GM18907 (cell line): ENCODE results near the gene CAMSAP3.

ENCODE experiments used
- ATAC-seq: cut with Tn5 transposase; IDR thresholded peaks from one replicate; pipeline ENCODE4 v1.9.1; 2021; ENCODE audit warnings: mild to moderate bottlenecking, moderate library complexity; ENCODE audit not compliant: unreplicated experiment

The CAMSAP3 gene

GRCh38 chr19:7646426-7646700 lies 50.7 kb downstream of the CAMSAP3 start:
- no peak for ATAC-seq

DNA sequence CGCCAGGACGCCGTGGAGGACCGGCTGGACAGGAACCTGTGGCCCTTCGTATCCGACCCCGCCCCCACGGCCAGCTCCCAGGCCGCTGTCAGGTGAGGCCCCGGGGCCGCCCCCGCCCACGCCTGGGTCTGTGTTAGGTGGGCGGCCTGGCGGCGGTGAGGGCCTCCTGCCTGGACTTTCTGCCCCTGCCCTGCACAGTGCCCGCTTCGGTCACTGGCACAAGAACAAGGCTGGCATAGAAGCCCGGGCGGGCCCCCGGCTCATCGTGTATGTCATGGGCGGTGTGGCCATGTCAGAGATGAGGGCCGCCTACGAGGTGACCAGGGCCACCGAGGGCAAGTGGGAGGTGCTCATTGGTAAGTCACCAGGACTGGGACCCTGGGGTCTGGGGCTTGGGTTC lies 51.5 kb downstream of the CAMSAP3 start:
- no peak for ATAC-seq

GRCh38 chr19:7648265-7649014 lies 52.8 kb downstream of the CAMSAP3 start:
- ATAC-seq, result no peak

DNA sequence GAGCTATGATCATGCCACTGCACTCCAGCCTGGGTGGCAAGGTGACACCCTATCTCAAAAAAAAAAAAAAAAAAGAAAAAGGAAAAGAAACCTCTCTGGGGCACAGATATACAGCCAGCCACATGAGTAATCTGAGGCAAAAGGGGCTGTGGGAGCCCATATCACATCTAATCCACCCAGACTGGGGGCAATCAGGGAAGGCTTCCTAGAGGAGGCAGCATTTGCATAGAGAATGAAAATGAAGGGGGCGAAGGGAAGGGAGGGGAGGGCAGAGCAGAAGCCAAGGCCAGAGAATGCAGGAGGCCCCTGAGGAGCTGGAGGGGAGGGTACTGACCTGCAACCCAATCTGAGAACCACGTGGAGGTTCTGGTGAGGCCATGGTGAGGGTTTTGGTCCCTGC lies 54.5 kb downstream of the CAMSAP3 start:
- no peak for ATAC-seq

DNA sequence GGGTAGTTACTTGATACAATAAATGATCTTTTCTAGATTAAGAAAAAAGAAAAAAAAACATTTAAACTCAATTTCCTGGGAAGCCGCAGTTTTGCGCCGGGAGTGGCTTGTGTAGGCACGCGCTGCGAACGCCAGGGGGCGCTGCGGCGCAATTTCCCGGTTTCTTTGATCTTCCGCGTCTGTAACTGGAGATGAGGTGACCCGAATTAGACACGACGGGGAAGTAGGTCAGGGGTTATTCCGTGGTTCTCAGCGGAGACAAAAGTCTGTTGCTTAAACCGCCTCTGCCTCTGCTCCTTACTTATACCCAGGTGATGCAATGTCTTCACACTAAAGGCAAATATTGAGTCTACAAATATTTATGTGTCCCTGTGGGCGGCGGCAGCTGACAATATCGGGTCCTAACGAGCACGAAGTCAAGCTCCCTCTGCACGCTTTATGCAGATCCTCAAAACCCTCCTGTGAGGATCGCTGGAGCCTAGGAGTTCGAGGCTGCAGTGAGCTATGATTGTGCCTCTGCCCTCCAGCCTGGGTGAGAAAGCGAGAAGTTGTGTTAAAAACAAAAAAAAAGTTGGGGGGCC lies 56.5 kb downstream of the CAMSAP3 start:
- ATAC-seq, result no peak

DNA sequence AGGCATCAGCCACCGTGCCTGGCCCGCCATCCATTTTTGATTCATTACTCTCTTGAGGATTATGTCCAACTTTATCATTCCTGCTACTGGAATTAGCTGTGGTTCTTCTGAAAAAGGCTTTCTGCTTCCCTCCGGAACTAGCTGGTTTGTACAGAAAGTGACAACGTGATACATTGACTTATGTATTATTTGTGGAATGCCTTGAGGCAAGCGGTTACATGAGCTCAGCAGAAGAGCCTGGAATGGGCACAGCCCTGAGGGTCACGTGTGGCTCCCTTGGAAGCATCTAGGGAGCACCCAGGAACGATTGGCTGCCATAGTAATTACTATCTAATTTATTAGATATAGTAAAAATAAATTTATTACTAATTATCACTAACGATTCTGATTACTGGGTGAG lies 58.7 kb downstream of the CAMSAP3 start:
- ATAC-seq, result no peak

GRCh38 chr19:7655581-7655980 lies 59.9 kb downstream of the CAMSAP3 start:
- no peak for ATAC-seq

DNA sequence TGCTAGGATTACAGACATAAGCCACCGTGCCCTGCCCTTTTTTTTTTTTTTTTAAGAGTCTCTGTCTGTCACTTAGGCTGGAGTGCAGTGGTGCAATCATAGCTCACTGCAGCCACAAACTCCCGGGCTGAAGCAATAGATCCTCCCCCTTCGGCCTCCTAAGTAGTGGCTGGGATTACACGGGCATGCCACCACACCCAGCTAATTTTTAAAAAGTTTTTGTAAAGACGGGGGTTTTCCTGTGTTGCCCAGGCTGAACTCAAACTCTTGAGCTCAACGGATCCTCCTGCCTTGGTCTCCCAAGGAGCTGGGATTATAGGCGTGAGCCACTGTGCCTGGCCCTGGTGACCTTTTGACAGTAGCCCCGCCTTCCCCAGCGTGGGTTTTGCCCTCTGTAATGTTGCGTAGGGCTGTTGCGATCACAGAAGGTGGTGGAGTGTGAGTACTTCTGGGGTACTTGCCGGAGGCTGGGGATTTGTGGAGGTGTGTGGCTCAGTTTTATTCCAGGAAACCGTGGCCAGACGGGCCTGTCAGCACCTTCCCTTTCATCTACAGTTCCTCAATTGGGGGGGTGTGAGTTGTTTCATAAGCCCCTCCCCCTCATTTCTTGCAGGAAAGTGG lies 61.6 kb downstream of the CAMSAP3 start:
- no peak for ATAC-seq

- ATAC-seq, result peak; percentile 65
Measured at GRCh38 chr19:7658219-7658686, 62.6 kb downstream of the CAMSAP3 start.

DNA sequence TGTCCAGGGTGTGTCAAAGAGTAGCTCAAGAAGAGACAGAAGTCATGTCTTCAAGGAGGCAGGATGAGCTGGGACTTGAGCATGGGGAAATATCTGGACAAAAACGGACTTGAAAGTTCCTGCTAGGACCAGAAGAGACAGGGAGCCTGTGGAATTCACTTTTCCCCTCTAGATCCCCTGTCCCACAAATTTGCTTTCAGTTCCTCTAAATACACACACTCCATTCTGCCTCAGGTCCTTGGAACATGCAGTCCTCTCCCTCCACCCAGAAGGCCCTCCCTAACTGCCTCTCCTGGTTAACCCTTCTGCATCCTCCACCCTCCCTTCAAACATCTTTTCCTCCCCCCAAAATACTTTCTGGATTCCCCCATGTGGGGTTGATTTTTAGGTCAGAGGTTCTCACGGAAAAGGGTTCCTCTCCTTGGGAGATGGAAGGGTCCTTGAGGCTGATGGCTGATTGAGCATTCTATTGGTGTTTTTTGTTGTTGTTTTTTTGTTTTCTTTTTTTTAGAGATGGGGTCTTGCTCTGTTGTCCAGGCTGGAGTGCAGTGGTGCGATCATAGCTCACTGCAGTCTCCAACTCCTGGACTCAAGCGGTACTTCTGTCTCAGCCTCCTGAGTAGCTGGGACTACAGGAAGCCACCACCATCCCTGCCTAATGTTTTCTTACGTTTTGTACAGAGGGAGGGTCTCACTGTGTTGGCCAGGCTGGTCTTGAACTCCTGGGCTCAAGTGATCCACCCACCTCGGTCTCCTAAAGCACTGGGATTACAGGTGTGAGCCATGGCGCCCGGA lies 66.3 kb downstream of the CAMSAP3 start:
- ATAC-seq, result no peak

DNA sequence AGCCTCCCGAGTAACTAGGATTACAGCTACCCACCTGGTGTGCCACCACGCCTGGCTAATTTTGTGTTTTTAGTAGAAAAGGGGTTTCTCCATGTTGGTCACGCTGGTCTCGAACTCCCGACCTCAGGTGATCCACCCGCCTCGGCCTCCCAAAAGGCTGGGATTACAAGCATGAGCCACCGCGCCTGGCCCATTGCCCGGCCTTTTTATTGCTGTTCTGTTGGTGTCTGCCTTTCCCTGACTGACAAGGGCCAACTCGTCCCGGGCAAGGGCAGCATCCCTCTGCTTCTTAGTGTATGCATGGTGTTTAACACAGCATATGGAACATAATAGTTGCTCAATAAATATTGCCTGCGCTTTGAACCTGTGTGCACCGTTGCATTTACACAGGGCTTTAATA lies 67.0 kb downstream of the CAMSAP3 start:
- ATAC-seq, result no peak

DNA sequence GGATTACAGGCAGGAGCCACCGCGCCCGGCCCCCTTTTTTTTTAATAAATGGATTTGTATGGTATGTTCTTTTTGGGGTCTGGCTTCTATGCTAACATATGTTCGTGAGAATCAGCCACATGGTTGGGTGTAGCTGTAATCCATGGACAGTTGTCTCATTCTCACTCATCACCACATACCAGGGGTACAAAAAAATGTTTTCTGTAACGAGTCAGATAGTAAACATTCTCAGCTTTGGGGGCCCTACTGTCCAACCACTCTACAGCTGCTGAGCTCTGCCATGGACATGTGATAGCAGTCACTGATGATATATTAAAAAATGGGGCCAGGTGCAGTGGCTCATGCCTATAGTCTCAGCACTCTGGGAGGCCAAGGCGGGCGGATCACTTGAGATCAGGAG lies 68.0 kb downstream of the CAMSAP3 start:
- no peak for ATAC-seq

- no peak for ATAC-seq
Measured at GRCh38 chr19:7665076-7665475, 69.4 kb downstream of the CAMSAP3 start.
